Chondrocyte (in vitro differentiated cells): Measurements from ENCODE around the gene POLD1. TPM values are rescaled to one million over a fixed set of nuclear protein-coding genes. Genes with fewer than 3 reads are reported as not detected.
"Not testable (repeated sequence)": the region's sequence is repeated elsewhere in the genome, so short reads cannot be mapped to it uniquely, and the experiment has no call there.

Experiments
- DNase-seq: peaks from one replicate; pipeline ENCODE4 v3.0.0; 2021; ENCODE audit warnings: mixed read lengths, low spot score
- H3K27ac Mint-ChIP-seq: one replicate; pipeline ENCODE4 v1.8.0; 2021; ENCODE audit warnings: mild to moderate bottlenecking, moderate library complexity, mixed read lengths; ENCODE audit not compliant: unreplicated experiment
- H3K27me3 Mint-ChIP-seq: 2 replicates; pipeline ENCODE4 v1.8.0; 2021; ENCODE audit warnings: low read depth, mixed read lengths
- H3K36me3 Mint-ChIP-seq: 2 replicates; pipeline ENCODE4 v1.8.0; 2021; ENCODE audit warnings: low read depth, mixed read lengths
- H3K4me1 Mint-ChIP-seq: 2 replicates; pipeline ENCODE4 v1.8.0; 2021; ENCODE audit warnings: low read depth, mild to moderate bottlenecking, mixed read lengths
- H3K4me3 Mint-ChIP-seq: one replicate; pipeline ENCODE4 v1.8.0; 2021; ENCODE audit warnings: mild to moderate bottlenecking, moderate library complexity, mixed read lengths; ENCODE audit not compliant: unreplicated experiment
- H3K9me3 Mint-ChIP-seq: 2 replicates; pipeline ENCODE4 v1.8.0; 2021; ENCODE audit warnings: low read depth, mixed read lengths
- total RNA-seq: library from RNA; stranded (reverse); gene quantifications from 3 replicates; pipeline ENCODE4 v1.2.1, GENCODE V29; 2021
- TF ChIP-seq, protein P1 (sequence below): fragments of 200-600 bp; sonication (generic); IDR thresholded peaks from 2 replicates; pipeline ENCODE4 v1.5.0; 2021; ENCODE audit warnings: antibody characterized with exemption, mild to moderate bottlenecking, moderate library complexity

POLD1 gene
- total RNA-seq, 1 donor from 2014 or later = 15.8 TPM

DNA sequence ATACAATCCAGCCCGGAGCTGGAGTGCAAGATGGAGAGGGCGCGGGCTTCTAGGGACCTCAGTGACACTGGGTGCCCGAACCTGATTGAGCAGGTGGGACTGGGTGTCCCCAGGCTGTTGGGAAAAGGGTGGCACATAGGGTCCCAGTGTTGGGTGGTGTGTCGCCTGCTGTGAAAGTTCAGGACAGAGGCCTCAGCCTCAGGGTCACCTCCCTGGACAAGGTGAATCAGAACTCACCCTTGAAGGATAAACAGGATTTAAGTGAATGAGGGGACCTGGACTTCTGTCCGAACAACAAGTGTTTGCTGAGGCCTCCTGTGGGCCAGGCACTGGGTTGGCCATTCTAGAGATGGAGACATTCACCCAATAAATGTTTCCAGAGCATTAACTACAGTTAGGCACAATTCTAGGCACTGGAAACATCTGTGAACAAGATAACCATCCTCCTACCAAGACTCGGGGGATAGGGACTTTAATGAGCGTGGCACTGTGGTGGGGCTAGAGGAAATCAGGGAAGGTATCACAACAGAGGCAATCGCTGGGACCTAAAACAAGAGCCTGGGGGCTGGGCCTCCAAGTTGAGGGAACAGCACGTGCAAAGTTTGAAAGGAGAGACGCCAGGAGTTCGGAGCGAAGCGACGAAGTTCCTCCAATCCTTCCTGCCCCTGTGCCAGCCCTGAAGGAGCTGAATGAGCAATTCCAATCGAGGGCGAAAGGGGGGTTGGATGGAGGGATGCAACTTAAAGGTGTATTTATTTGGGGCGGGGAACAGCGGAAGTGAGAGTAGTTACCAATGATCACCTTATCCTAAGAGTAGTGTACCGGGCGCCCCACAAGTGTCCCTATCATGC is 921 bp upstream of the POLD1 start:
- Mint-ChIP-seq H3K4me1 (peaks cover 23% of the 10 kb centered on the region), H3K4me3 (peak overlapping the region; percentile 97), H3K27ac (peak overlapping the region; percentile 98), H3K36me3 (peaks cover 10% of the 10 kb centered on the region), H3K9me3 (no peaks in the 10 kb centered on the region), H3K27me3 (no peaks in the 10 kb centered on the region)
- DNase-seq = no peak
- TF ChIP-seq, protein P1, sequence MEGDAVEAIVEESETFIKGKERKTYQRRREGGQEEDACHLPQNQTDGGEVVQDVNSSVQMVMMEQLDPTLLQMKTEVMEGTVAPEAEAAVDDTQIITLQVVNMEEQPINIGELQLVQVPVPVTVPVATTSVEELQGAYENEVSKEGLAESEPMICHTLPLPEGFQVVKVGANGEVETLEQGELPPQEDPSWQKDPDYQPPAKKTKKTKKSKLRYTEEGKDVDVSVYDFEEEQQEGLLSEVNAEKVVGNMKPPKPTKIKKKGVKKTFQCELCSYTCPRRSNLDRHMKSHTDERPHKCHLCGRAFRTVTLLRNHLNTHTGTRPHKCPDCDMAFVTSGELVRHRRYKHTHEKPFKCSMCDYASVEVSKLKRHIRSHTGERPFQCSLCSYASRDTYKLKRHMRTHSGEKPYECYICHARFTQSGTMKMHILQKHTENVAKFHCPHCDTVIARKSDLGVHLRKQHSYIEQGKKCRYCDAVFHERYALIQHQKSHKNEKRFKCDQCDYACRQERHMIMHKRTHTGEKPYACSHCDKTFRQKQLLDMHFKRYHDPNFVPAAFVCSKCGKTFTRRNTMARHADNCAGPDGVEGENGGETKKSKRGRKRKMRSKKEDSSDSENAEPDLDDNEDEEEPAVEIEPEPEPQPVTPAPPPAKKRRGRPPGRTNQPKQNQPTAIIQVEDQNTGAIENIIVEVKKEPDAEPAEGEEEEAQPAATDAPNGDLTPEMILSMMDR = no peak

DNA sequence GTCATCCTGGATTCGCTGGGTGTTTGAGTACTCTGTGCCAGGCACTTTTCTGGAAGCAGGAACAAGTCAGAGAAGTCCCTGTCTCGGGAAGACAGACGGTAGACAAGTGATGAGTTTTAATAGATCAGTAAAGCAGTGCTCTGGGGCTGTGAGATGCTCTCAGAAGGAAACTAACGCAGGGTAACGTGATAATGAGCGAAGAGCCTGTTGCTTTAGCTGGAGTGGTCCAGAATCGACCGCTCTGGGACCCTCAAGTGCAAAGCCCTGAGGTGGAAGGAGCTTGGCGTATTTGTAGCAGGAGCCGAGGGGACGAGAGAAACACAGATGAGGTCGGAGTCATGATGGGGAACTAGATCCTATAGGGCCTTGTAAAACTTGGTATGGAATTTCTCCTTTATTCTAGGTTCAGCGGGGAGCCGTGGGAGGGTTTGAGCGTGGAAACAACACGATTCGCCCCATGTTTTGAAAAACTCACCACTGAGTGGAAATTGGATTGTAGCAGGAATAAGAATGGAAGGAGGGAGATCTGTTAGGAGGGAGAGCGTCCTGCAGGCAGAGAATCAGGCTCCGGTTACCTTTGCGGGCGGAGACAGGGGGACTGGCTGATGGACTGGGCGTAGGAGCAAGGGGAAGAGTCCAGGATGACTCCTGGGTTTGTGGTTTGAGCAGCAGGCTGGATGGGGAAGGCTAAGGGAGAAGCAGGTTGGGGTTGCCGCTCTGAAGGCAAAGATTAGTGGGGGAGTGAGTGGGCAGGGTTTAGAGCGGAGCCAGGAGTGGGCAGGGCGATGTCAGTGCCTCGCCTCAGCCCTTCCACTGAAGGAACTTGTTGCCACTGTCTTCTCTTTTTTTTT is 763 bp downstream of the POLD1 start:
- Mint-ChIP-seq H3K27me3 (no peaks in the 10 kb centered on the region), H3K4me3 (peak overlapping the region; percentile 97), H3K4me1 (peaks cover 23% of the 10 kb centered on the region), H3K27ac (peak overlapping the region; percentile 98), H3K9me3 (no peaks in the 10 kb centered on the region), H3K36me3 (peaks cover 4% of the 10 kb centered on the region)
- TF ChIP-seq, protein P1 = no peak
- no peak for DNase-seq

DNA sequence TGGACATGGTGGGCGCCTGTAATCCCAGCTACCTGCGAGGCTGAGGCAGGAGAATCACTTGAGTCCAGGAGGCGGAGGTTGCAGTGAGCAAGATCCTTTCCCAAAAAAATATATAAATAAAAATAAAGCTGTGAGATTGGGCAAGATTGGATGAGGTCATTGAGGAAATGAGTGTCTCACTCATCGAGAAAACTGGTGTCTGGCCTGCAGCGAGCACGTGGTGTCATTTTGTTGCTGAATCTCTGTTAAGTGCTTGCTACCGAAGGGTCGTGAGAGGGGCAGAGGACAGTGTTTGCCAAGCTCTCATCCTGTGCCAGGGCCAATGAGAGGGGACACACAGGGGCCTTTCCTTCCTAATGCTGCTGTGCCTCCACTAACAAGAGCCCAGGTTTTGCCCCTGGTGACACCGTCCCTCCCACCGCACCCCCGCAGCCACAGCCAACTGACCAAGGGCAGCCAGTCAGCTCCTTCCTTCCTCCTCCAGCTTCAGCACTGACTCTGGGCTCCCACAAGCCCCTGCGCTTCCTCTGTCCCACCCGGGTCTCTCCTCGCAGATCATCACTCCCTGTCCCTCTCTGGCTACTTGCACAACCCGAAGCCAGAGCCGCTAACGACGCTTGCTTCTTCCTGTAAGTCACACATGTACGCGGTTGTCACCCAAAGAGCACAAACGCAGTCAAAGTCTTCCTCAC is 3.2 kb downstream of the POLD1 start:
- peaks cover 23% of the 10 kb centered on the region for H3K4me1 Mint-ChIP-seq
- DNase-seq = no peak
- H3K4me3 Mint-ChIP-seq = no peak overlapping the region
- no peaks in the 10 kb centered on the region for H3K27me3 Mint-ChIP-seq
- H3K27ac Mint-ChIP-seq = no peak overlapping the region
- TF ChIP-seq, protein P1 = no peak
- H3K36me3 Mint-ChIP-seq = no peaks in the 10 kb centered on the region
- no peaks in the 10 kb centered on the region for H3K9me3 Mint-ChIP-seq

DNA sequence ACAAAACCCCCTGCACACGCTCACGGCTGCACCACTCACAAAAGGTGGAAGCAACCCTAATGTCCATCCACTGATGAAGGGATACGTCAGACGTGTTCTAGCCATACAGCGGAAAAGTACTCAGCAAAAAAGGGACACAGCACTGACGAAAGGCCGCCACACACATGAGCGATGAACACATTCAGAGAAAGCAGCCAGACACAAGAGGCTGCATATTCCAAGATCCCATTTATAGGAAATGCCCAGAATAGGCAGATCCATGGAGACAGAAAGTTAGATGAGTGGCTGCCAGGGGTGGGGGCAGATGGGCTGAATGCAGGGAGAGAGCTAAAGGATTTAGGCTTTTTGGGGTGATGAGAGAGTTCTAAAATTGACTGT is 3.7 kb downstream of the POLD1 start:
- H3K27ac Mint-ChIP-seq = no peak overlapping the region
- no peak overlapping the region for H3K4me3 Mint-ChIP-seq
- H3K36me3 Mint-ChIP-seq = no peaks in the 10 kb centered on the region
- no peaks in the 10 kb centered on the region for H3K27me3 Mint-ChIP-seq
- TF ChIP-seq, protein P1 = no peak
- H3K4me1 Mint-ChIP-seq = peaks cover 23% of the 10 kb centered on the region
- no peaks in the 10 kb centered on the region for H3K9me3 Mint-ChIP-seq
- no peak for DNase-seq

DNA sequence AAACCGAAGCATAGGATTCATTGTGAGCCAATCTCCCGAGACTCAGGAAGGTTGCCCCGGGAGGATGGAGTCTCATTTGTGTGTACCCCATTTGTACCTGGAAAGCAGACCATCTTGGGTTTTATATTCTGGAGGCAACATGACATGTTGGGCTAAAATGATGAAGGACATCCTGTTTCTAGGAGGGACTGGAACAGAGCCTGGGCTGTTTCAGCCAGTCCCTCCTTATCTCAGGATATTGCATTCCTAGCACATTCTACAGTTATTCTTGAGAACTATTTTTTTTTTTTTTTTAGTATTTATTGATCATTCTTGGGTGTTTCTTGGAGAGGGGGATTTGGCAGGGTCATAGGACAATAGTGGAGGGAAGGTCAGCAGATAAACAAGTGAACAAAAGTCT is 6.1 kb downstream of the POLD1 start:
- H3K4me3 Mint-ChIP-seq, H3K27ac Mint-ChIP-seq, DNase-seq, H3K4me1 Mint-ChIP-seq, H3K27me3 Mint-ChIP-seq, H3K36me3 Mint-ChIP-seq, H3K9me3 Mint-ChIP-seq: not testable (repeated sequence)

DNA sequence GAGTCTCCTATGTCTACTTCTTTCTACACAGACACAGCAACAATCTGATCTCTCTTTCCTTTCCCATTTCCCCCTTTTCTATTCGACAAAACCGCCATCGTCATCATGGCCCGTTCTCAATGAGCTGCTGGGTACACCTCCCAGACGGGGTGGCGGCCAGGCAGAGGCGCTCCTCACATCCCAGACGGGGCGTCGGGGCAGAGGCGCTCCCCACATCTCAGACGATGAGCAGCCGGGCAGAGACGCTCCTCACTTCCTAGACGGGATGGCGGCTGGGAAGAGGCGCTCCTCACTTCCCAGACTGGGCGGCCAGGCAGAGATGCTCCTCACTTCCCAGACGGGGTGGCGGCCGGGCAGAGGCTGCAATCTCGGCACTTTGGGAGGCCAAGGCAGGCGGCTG is 6.8 kb downstream of the POLD1 start:
- H3K36me3 Mint-ChIP-seq, H3K4me3 Mint-ChIP-seq, H3K9me3 Mint-ChIP-seq, DNase-seq, H3K27ac Mint-ChIP-seq, H3K4me1 Mint-ChIP-seq, H3K27me3 Mint-ChIP-seq: not testable (repeated sequence)
